ENCODE results near the gene SLC26A8. TPM values are rescaled to one million over a fixed set of nuclear protein-coding genes. Genes with fewer than 3 reads are reported as not detected.

The SLC26A8 gene
- total and polyA plus RNA-seq, 4 donors, result 0.03 to 0.33 (median 0.18) TPM

DNA sequence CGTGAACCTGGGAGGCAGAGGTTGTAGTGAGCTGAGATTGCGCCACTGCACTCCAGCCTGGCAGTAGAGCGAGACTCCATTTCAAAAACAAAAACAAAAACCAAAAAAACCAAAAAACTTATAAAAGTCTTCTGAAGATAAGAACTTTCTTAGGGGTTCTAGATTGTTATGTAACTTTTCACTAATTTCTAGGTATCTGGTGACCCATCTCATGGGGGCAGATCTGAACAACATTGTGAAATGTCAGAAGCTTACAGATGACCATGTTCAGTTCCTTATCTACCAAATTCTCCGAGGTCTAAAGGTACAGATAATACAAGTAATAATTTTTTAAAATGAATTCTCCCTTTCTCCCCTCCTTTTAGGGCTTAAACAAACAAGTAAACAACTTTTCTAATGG is 48.2 kb upstream of the SLC26A8 start:
- DNase-seq (ENCODE audit: low spot score), result no peak
- Histone ChIP-seq H3K4me3 (ENCODE audit: low read depth in 1 of 3, low read length in 3 of 3) (no peak overlapping the region), H3K9ac (ENCODE audit: low read depth in 1 of 2, low read length in 2 of 2) (no peak overlapping the region), H3K27ac (ENCODE audit: low read depth in 1 of 2, low read length in 2 of 2) (no peak overlapping the region), H3K9me3 (ENCODE audit: control insufficient read depth in 4 of 4, low read length in 3 of 4) (no peaks in the 10 kb centered on the region), H3K4me1 (ENCODE audit: control insufficient read depth in 4 of 4, insufficient read depth in 4 of 4, low read length in 3 of 4) (peaks cover 4 to 20% (median 10%) of the 10 kb centered on the region in 4 donors), H3K27me3 (ENCODE audit: control insufficient read depth in 4 of 4, insufficient read depth in 4 of 4, low read length in 3 of 4) (no peaks in the 10 kb centered on the region), H3K36me3 (ENCODE audit: control insufficient read depth in 4 of 4, insufficient read depth in 3 of 4, low read depth in 1 of 4, low read length in 3 of 4) (peaks cover 0 to 8% (median 2%) of the 10 kb centered on the region in 4 donors)
- 92% methylated on average over 4 of the region's 4 CpGs for WGBS
- TF ChIP-seq HNF4A (conservative IDR thresholded peaks at IDR 0.05) (no peak), YY1 (IDR thresholded peaks at IDR 0.05) (no peak), EGR1 (IDR thresholded peaks at IDR 0.05; ENCODE audit: low read depth in 2 of 2) (no peak), REST (IDR thresholded peaks at IDR 0.05) (no peak), NR2F2 (IDR thresholded peaks at IDR 0.05) (no peak), HNF4G (IDR thresholded peaks at IDR 0.05) (no peak), RXRA (IDR thresholded peaks at IDR 0.05) (no peak), TAF1 (conservative IDR thresholded peaks at IDR 0.05) (no peak), JUND (IDR thresholded peaks at IDR 0.05) (no peak), RAD21 (IDR thresholded peaks at IDR 0.05) (no peak), ATF3 (IDR thresholded peaks at IDR 0.05) (no peak)
- TF ChIP-seq, protein P1, sequence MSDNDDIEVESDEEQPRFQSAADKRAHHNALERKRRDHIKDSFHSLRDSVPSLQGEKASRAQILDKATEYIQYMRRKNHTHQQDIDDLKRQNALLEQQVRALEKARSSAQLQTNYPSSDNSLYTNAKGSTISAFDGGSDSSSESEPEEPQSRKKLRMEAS (IDR thresholded peaks at IDR 0.05), result no peak
- TF ChIP-seq, protein P2, sequence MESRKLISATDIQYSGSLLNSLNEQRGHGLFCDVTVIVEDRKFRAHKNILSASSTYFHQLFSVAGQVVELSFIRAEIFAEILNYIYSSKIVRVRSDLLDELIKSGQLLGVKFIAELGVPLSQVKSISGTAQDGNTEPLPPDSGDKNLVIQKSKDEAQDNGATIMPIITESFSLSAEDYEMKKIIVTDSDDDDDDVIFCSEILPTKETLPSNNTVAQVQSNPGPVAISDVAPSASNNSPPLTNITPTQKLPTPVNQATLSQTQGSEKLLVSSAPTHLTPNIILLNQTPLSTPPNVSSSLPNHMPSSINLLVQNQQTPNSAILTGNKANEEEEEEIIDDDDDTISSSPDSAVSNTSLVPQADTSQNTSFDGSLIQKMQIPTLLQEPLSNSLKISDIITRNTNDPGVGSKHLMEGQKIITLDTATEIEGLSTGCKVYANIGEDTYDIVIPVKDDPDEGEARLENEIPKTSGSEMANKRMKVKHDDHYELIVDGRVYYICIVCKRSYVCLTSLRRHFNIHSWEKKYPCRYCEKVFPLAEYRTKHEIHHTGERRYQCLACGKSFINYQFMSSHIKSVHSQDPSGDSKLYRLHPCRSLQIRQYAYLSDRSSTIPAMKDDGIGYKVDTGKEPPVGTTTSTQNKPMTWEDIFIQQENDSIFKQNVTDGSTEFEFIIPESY (IDR thresholded peaks at IDR 0.05), result no peak

DNA sequence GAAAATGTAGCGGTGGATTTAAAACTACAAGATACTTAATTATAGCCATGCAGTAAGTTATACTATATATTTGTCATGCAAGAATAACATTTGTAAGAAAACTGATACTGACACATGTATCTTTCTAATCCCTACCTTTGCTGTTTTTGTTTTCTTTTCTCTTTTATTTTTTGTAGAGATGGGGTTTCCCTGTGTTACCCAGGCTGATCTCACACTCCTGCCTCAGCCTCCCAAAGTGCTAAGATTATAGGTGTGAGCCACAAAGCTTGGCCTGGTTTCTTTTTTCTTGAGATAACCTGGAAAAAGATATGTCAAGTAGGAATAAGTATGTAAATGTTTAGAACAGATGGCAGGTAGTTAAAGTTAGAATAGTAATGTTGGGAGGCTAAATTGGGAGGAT is 47.3 kb upstream of the SLC26A8 start:
- no peak overlapping the region for H3K9ac ChIP-seq (ENCODE audit: low read depth in 1 of 2, low read length in 2 of 2)
- H3K4me1 ChIP-seq (ENCODE audit: control insufficient read depth in 4 of 4, insufficient read depth in 4 of 4, low read length in 3 of 4), result peaks cover 4 to 30% (median 15%) of the 10 kb centered on the region in 4 donors
- H3K27me3 ChIP-seq (ENCODE audit: control insufficient read depth in 4 of 4, insufficient read depth in 4 of 4, low read length in 3 of 4), result no peaks in the 10 kb centered on the region
- no peaks in the 10 kb centered on the region for H3K9me3 ChIP-seq (ENCODE audit: control insufficient read depth in 4 of 4, low read length in 3 of 4)
- no peak for DNase-seq (ENCODE audit: low spot score)
- peaks cover 0 to 4% (median 0%) of the 10 kb centered on the region in 4 donors for H3K36me3 ChIP-seq (ENCODE audit: control insufficient read depth in 4 of 4, insufficient read depth in 3 of 4, low read depth in 1 of 4, low read length in 3 of 4)
- WGBS, result 99% methylated on average over 1 of the region's 1 CpG
- no peak overlapping the region for H3K27ac ChIP-seq (ENCODE audit: low read depth in 1 of 2, low read length in 2 of 2)
- H3K4me3 ChIP-seq (ENCODE audit: low read depth in 1 of 3, low read length in 3 of 3), result no peak overlapping the region
- TF ChIP-seq GABPA (IDR thresholded peaks at IDR 0.05 in 1 of 2, conservative IDR thresholded peaks at IDR 0.05 in 1 of 2) (no peak), YY1 (IDR thresholded peaks at IDR 0.05) (no peak), CTCF (IDR thresholded peaks at IDR 0.05; ENCODE audit: low read depth, low read length, missing input control) (no peak), EGR1 (IDR thresholded peaks at IDR 0.05; ENCODE audit: low read depth in 2 of 2) (no peak), JUND (IDR thresholded peaks at IDR 0.05) (no peak), RXRA (IDR thresholded peaks at IDR 0.05) (no peak), FOXA1 (IDR thresholded peaks at IDR 0.05) (no peak), HNF4G (IDR thresholded peaks at IDR 0.05) (no peak), TAF1 (conservative IDR thresholded peaks at IDR 0.05) (no peak), HNF4A (conservative IDR thresholded peaks at IDR 0.05) (no peak), REST (IDR thresholded peaks at IDR 0.05) (no peak), ATF3 (IDR thresholded peaks at IDR 0.05) (no peak), NR2F2 (IDR thresholded peaks at IDR 0.05) (no peak)
- TF ChIP-seq, protein P1 (IDR thresholded peaks at IDR 0.05), result no peak
- TF ChIP-seq, protein P2 (IDR thresholded peaks at IDR 0.05), result no peak

Data from liver (tissue), 9 donors.